Measurements from ENCODE around the gene MAP1B.

MAP1B gene

DNA sequence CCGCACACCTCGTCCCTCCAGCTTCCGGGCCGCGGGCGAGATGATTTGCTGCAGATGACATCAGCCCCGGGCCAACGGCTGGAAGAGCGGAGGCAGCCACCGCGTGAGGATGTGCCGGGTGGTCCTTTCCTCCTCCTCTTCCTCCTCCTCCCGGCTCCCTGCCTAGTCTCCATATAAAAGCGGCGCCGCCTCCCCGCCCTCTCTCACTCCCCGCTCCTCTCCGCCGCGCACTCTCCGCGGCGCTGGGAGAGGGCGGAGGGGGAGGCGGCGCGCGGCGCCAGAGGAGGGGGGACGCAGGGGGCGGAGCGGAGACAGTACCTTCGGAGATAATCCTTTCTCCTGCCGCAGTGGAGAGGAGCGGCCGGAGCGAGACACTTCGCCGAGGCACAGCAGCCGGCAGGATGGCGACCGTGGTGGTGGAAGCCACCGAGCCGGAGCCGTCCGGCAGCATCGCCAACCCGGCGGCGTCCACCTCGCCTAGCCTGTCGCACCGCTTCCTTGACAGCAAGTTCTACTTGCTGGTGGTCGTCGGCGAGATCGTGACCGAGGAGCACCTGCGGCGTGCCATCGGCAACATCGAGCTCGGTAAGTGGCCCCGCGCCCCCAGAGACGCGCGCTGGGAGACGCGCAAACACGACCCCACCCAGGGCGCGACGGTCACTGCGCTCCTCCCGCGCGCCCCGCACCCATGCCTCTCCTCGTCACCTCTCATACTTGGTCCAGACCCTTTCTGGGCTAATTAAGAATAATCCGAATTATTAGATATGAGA is at the start of gene MAP1B:
MAP1B (plus strand) TSS at position 345 of the 770 bp plus-strand sequence; CDS start at position 402, 57 bp downstream.
- TF ChIP-seq, protein P1, sequence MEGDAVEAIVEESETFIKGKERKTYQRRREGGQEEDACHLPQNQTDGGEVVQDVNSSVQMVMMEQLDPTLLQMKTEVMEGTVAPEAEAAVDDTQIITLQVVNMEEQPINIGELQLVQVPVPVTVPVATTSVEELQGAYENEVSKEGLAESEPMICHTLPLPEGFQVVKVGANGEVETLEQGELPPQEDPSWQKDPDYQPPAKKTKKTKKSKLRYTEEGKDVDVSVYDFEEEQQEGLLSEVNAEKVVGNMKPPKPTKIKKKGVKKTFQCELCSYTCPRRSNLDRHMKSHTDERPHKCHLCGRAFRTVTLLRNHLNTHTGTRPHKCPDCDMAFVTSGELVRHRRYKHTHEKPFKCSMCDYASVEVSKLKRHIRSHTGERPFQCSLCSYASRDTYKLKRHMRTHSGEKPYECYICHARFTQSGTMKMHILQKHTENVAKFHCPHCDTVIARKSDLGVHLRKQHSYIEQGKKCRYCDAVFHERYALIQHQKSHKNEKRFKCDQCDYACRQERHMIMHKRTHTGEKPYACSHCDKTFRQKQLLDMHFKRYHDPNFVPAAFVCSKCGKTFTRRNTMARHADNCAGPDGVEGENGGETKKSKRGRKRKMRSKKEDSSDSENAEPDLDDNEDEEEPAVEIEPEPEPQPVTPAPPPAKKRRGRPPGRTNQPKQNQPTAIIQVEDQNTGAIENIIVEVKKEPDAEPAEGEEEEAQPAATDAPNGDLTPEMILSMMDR (IDR thresholded peaks at IDR 0.05; ENCODE audit: low read depth, low read length, missing control alignments): no peak
- in situ Hi-C loops (cut with HindIII; ENCODE audit: low sequenced_read_pairs): no loop called here
- DNase-seq (ENCODE audit: low read depth): no peak
- H3K4me3 ChIP-seq (ENCODE audit: low read depth, low read length): peak within 1 kb of the TSS; percentile 77

- TF ChIP-seq, protein P1 (IDR thresholded peaks at IDR 0.05; ENCODE audit: low read depth, low read length, missing control alignments): no peak
- DNase-seq (ENCODE audit: low read depth): no peak
- in situ Hi-C loops (cut with HindIII; ENCODE audit: low sequenced_read_pairs): no loop called here
- H3K4me3 ChIP-seq (ENCODE audit: low read depth, low read length): no peak overlapping the region
Observed at GRCh38 chr5:72057816-72058215, 49.5 kb upstream of the MAP1B start.

DNA sequence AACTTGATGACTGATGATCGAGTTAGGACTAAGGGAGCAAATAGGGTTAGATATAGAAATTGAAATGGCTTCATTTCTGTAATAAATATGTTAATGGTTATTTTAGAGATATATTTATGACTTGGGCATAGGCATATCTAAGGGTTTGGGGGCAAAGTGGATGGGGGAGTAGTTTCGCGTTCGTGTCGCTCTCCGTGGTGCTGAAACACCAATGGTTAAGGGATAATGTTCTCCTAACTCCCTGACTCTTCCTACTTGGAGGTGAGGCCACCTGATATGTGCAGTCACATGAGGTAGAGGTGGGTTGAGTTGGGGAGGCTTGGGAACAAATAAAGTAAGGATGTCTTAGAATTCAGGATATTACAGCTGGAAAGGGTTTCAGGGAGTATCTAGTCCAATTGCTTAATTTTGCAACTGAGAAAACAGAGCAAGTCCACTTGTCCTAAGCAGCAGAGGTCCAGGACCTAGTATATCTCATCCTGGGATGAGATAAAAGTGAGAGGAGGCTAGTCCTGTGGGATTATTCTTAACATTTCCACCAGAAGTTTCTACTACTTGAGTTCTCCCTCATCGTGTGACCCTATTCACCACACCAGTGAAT is 44.0 kb upstream of the MAP1B start:
- in situ Hi-C loops (cut with HindIII; ENCODE audit: low sequenced_read_pairs): no loop called here
- TF ChIP-seq, protein P1 (IDR thresholded peaks at IDR 0.05; ENCODE audit: low read depth, low read length, missing control alignments): no peak
- no peak overlapping the region for H3K4me3 ChIP-seq (ENCODE audit: low read depth, low read length)
- peak; percentile 8 for DNase-seq (ENCODE audit: low read depth)

GRCh38 chr5:72064801-72065570 is 42.3 kb upstream of the MAP1B start:
- H3K4me3 ChIP-seq (ENCODE audit: low read depth, low read length): no peak overlapping the region
- in situ Hi-C loops (cut with HindIII; ENCODE audit: low sequenced_read_pairs): no loop called here
- no peak for DNase-seq (ENCODE audit: low read depth)
- TF ChIP-seq, protein P1 (IDR thresholded peaks at IDR 0.05; ENCODE audit: low read depth, low read length, missing control alignments): no peak

GRCh38 chr5:72065751-72066255 is 41.5 kb upstream of the MAP1B start:
- no peak overlapping the region for H3K4me3 ChIP-seq (ENCODE audit: low read depth, low read length)
- TF ChIP-seq, protein P1 (IDR thresholded peaks at IDR 0.05; ENCODE audit: low read depth, low read length, missing control alignments): no peak
- DNase-seq (ENCODE audit: low read depth): no peak
- in situ Hi-C loops (cut with HindIII; ENCODE audit: low sequenced_read_pairs): no loop called here

DNA sequence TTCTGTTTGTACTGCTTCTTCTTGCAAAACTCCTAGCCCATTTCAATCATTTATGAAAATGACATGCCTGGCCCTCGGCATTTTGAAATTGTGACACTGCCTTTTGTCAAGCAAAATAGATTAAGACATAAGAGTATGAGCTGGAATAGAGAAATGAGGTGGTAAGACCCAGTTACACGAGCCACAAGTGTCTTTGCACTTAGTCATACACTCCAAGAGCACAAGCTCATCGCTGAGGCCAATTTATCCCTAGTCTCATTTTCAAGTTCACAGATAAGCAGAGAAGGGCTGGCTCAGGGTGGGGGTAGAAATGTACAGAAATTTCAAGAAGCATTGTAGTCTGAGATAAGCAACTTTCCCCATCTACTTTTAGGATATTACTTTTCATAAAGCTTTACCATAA is 40.6 kb upstream of the MAP1B start:
- no peak overlapping the region for H3K4me3 ChIP-seq (ENCODE audit: low read depth, low read length)
- DNase-seq (ENCODE audit: low read depth): peak; percentile 36
- TF ChIP-seq, protein P1 (IDR thresholded peaks at IDR 0.05; ENCODE audit: low read depth, low read length, missing control alignments): no peak
- in situ Hi-C loops (cut with HindIII; ENCODE audit: low sequenced_read_pairs): no loop called here

Measured in astrocyte of the cerebellum (primary cell).